Endometrium (tissue), 2 donors: ENCODE measurements around the gene CHAF1B.
"Not testable (repeated sequence)": the region's sequence is repeated elsewhere in the genome, so short reads cannot be mapped to it uniquely, and the experiment has no call there.

Source experiments
- FAIRE-seq: peaks from 2 replicates; lab custom pipeline; 2012; peaks lifted over from hg19 to GRCh38; lab: Jason Lieb, UNC
- donor health status: control.
- donor health status: control.

The CHAF1B gene

GRCh38 chr21:36385233-36386030 lies at the start of gene CHAF1B:
Gene CHAF1B (plus strand): TSS chr21:36385392. CDS start chr21:36386137, 745 bp downstream.
- no peak for FAIRE-seq

GRCh38 chr21:36337099-36337509 lies 48.1 kb upstream of the CHAF1B start:
- FAIRE-seq: no peak

GRCh38 chr21:36338975-36339374 lies 46.2 kb upstream of the CHAF1B start:
- FAIRE-seq: no peak

GRCh38 chr21:36342581-36342980 lies 42.6 kb upstream of the CHAF1B start:
- not testable (repeated sequence) for FAIRE-seq

- FAIRE-seq: no peak
These were observed 40.3 kb upstream of the CHAF1B start for GRCh38 chr21:36344931-36345330.

GRCh38 chr21:36347278-36347961 lies 37.8 kb upstream of the CHAF1B start:
- no peak for FAIRE-seq

GRCh38 chr21:36347962-36348328 lies 37.2 kb upstream of the CHAF1B start:
- no peak for FAIRE-seq

- FAIRE-seq: no peak
These were observed 35.9 kb upstream of the CHAF1B start for GRCh38 chr21:36349315-36349714.

- FAIRE-seq: no peak
These were observed 34.8 kb upstream of the CHAF1B start for GRCh38 chr21:36350282-36350910.

GRCh38 chr21:36354918-36355680 lies 30.1 kb upstream of the CHAF1B start:
- no peak for FAIRE-seq

GRCh38 chr21:36355868-36356267 lies 29.3 kb upstream of the CHAF1B start:
- no peak for FAIRE-seq

GRCh38 chr21:36359185-36359584 lies 26.0 kb upstream of the CHAF1B start:
- no peak for FAIRE-seq

- FAIRE-seq: no peak
These were observed 16.0 kb upstream of the CHAF1B start for GRCh38 chr21:36369064-36369685.

GRCh38 chr21:36375994-36376393 lies 9.2 kb upstream of the CHAF1B start:
- FAIRE-seq: no peak

- FAIRE-seq: no peak
These were observed 7.8 kb upstream of the CHAF1B start for GRCh38 chr21:36377391-36377842.

- no peak for FAIRE-seq
These were observed 5.9 kb upstream of the CHAF1B start for GRCh38 chr21:36379251-36379650.

GRCh38 chr21:36381841-36382589 lies 3.2 kb upstream of the CHAF1B start:
- FAIRE-seq: no peak

- not testable (repeated sequence) for FAIRE-seq
These were observed 2.5 kb upstream of the CHAF1B start for GRCh38 chr21:36382722-36383121.

GRCh38 chr21:36384885-36385232 lies 333 bp upstream of the CHAF1B start:
- no peak for FAIRE-seq

GRCh38 chr21:36386031-36386642 lies 945 bp downstream of the CHAF1B start:
- FAIRE-seq: no peak

- no peak for FAIRE-seq
These were observed 2.9 kb downstream of the CHAF1B start for GRCh38 chr21:36388096-36388495.
